NB4 (cell line): ENCODE measurements around the gene TFE3.

Experiments used
- DNase-seq: peaks from one replicate; pipeline ENCODE4 v3.0.0; 2010; ENCODE audit warnings: low read depth
- H3K4me3 ChIP-seq: one replicate; pipeline ENCODE4 v1.5.1; 2011; ENCODE audit warnings: mild to moderate bottlenecking, low read depth, low read length, moderate library complexity
- MAX ChIP-seq: IDR thresholded peaks from 2 replicates; pipeline ENCODE4 v1.6.1; 2011; ENCODE audit warnings: low read depth, low read length
- MYC ChIP-seq: IDR thresholded peaks from 2 replicates; pipeline ENCODE4 v1.6.1; 2011; ENCODE audit warnings: low read depth, low read length
- POLR2A ChIP-seq: IDR thresholded peaks from 2 replicates; pipeline ENCODE4 v1.6.1; 2011; ENCODE audit warnings: mild to moderate bottlenecking; ENCODE audit not compliant: insufficient read length; ENCODE audit errors: extremely low read depth
- TF ChIP-seq, protein P1 (sequence below): IDR thresholded peaks from one replicate; pipeline ENCODE4 v1.5.1; 2012; ENCODE audit warnings: low read depth, low read length

TFE3 gene

DNA sequence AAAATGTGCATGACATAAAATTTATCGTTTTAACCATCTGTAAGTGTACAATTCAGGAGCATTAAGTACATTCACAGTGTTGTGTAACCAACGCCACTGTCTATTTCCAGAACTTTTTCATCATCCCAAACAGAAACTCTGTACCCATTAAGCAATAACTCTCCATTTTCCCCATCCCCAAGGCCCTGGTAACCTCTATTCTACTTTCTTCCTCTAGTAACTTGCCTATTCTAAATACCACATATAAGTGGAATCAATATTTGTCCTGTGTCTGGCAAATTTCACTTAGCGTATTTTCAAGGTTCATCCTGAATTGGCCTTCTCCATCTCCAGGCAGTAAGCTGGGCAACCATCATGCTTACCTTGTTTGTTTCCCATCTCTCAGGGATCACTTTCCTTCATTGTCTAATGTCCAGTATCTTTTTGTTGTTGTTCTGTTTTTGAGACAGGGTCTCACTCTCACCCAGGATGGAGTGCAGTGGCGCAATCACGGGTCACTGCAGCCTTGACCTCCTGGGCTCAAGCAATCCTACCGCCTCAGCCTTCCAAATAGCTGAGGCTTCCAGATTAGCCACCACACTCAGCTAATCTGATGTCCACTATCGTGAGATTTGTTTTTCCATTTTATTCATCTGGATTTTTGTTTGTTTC is 23.4 kb downstream of the TFE3 start:
- TF ChIP-seq MYC (no peak), POLR2A (no peak), MAX (no peak)
- TF ChIP-seq, protein P1, sequence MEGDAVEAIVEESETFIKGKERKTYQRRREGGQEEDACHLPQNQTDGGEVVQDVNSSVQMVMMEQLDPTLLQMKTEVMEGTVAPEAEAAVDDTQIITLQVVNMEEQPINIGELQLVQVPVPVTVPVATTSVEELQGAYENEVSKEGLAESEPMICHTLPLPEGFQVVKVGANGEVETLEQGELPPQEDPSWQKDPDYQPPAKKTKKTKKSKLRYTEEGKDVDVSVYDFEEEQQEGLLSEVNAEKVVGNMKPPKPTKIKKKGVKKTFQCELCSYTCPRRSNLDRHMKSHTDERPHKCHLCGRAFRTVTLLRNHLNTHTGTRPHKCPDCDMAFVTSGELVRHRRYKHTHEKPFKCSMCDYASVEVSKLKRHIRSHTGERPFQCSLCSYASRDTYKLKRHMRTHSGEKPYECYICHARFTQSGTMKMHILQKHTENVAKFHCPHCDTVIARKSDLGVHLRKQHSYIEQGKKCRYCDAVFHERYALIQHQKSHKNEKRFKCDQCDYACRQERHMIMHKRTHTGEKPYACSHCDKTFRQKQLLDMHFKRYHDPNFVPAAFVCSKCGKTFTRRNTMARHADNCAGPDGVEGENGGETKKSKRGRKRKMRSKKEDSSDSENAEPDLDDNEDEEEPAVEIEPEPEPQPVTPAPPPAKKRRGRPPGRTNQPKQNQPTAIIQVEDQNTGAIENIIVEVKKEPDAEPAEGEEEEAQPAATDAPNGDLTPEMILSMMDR, result no peak
- DNase-seq, result no peak
- H3K4me3 ChIP-seq, result no peak overlapping the region

- no peak for TF ChIP-seq MYC
- no peak for TF ChIP-seq POLR2A
- TF ChIP-seq, protein P1, result no peak
- no peak for TF ChIP-seq MAX
- H3K4me3 ChIP-seq, result no peak overlapping the region
- DNase-seq, result no peak
Observed at GRCh38 chrX:49019050-49019449, 24.1 kb downstream of the TFE3 start.

DNA sequence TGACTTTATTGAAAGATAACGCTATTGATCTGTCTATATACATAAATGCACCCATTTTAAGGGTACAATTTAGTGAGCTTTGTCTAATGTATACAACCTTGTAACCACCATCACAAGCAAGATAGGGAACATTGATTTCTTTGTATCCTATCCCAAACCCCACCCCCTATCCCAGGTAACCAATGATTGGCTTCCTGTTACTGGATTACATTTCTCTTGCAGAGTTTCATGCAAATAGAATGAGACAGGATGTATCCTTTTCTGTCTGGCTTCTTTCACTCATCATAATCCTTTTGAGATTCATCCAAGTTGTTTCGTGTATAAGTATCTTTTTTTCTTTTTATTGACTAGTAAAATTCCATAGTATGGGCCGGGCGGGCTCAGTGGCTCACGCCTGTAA is 39.5 kb downstream of the TFE3 start:
- DNase-seq, result no peak
- TF ChIP-seq MAX (no peak), MYC (no peak), POLR2A (no peak)
- TF ChIP-seq, protein P1, result no peak
- no peak overlapping the region for H3K4me3 ChIP-seq

DNA sequence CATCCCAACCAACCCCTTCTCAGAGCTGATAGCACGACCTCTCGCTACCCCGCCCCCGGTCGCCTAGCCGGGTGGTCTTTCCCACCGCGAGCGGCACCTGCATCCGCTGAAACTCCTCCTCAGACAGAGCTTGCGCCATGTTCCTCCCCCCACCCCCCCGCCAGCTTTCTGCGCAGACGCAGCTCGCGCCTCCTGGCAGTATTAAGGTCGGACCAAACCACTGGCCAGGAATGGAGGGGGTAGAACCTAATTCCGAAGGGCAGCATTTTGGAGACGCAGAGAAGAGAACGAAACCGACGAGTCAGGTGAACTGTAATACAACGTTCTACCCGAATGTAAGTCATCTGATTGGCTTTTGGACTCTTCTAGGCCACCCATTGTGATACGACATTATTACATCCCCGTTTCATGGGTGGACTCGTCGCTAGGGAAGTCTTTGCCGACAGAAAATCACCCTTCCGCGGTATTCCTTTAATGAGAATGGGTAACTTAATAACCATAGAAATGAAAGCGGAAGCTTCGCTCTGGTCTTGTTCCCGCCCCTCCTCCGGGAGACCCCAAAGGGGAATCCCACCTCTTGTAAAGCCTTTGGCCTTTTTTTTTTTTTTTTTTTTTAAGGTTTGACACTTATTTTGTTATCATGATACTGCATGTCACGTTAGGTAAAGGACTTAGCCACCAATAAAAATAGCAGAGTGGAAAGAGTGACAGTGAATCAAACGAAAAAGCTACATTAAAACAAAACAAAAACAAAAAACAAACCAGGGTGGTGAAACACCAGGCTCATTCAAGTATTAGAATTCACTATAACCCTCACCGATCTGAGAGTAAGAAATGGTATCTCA is 40.8 kb downstream of the TFE3 start, which contains the start of gene GRIPAP1:
TSS of gene GRIPAP1 (minus strand) at position 174 of the 845 bp plus-strand sequence. CDS start at position 139, 35 bp downstream.
- TF ChIP-seq MAX, result 0 out of 2 replicates have a peak, but pooled peaks have one; percentile 42
- TF ChIP-seq POLR2A, result peak; percentile 70
- TF ChIP-seq, protein P1, result no peak
- peak within 1 kb of the TSS; percentile 97 for H3K4me3 ChIP-seq
- peak; percentile 92 for DNase-seq

GRCh38 chrX:49001521-49002090 is 41.6 kb downstream of the TFE3 start:
- no peak; the same call in 1 of the 2 replicates for TF ChIP-seq MYC
- no peak; the same call in 1 of the 2 replicates for TF ChIP-seq MAX
- no peak for TF ChIP-seq POLR2A
- TF ChIP-seq, protein P1, result no peak
- peak; percentile 76 for DNase-seq

More at GRCh38 chrX:49001521-49002090, 41.6 kb downstream of the TFE3 start:
- H3K4me3 ChIP-seq, result peak overlapping the region; percentile 97
